Adipose tissue (tissue), 3 donors: ENCODE data around the gene TAOK1. TPM values are rescaled to one million over a fixed set of nuclear protein-coding genes. Genes with fewer than 3 reads are reported as not detected.
"Not testable (repeated sequence)": the region's sequence is repeated elsewhere in the genome, so short reads cannot be mapped to it uniquely, and the experiment has no call there.

Experiments
- H3K27ac ChIP-seq: one replicate; pipeline ENCODE4 v1.5.1; 2013; ENCODE audit warnings: low read depth, low read length
- WGBS, 3 donors: extraction: QIAGEN DNeasy Blood & Tissue Kit; methylation state at CpG; one replicate each; pipeline ENCODE4 v1.1.7; 2013; 5-methylcytosine and 5-hydroxymethylcytosine counted together
- polyA plus RNA-seq, 3 donors: library from polyadenylated mRNA; stranded (reverse); fragments of 200-250 nt; gene quantifications; one replicate each; pipeline ENCODE4 v1.2.3, GENCODE V29; 2013
- donor health status: healthy with polysubstance abuse.
- donor health status: Bipolar disorder and iron deficiency.
- donor health status: healthy.

Gene TAOK1
- polyA plus RNA-seq, 3 donors, result 3.4 to 11.9 (median 10.5) TPM

DNA sequence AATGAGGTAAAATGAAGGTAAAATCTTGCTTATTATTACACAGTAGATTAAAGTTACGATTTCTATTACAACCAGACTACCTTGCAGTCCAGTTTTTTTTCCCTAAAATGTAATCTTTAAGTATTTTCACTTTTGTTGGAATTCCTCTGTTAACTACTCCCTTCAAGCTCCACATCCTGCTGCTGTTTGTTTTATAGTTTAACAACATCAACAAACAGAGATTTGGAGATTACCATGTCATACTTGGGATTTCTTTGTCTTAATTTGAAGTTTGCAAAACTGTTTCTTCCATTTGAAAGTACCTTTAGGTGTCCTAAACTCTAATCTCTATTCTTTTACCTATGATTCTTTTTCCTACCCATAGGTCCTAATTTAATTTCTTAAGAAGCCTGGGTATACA, 93.3 kb downstream of the TAOK1 start:
- 83 to 94% (median 90%) methylated on average over 1 of the region's 1 CpG for WGBS, 3 donors
- H3K27ac ChIP-seq, result no peak overlapping the region

- H3K27ac ChIP-seq, result no peak overlapping the region
- WGBS, 3 donors, result 98 to 99% (median 98%) methylated on average over 1 of the region's 1 CpG
Observed at GRCh38 chr17:29495011-29495410, 104.8 kb downstream of the TAOK1 start.

DNA sequence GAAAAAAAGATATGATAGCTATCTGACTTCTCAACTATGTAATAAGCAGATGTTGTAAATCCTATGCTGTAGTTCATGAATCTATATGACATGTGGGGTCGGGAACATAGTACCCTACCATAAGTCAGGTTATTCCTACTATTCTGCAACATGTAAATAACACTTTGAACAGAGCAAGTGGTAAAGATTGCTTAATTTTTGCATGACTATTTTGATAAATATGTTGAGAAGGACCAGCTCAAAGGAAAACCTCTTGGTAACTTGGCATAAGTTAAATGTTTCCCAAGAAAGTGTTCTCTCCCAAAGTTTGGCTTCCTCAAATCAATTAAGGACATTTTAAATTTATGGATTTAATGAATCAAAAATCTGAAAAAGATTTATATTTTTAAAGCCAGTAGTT, 114.5 kb downstream of the TAOK1 start:
- WGBS, 3 donors, result 93 to 100% (median 97%) methylated on average over 1 of the region's 1 CpG
- H3K27ac ChIP-seq, result no peak overlapping the region

- WGBS, 3 donors, result 70 to 75% (median 72%) methylated on average over 4 of the region's 4 CpGs
- H3K27ac ChIP-seq, result no peak overlapping the region
Observed at GRCh38 chr17:29505836-29506235, 115.7 kb downstream of the TAOK1 start.

DNA sequence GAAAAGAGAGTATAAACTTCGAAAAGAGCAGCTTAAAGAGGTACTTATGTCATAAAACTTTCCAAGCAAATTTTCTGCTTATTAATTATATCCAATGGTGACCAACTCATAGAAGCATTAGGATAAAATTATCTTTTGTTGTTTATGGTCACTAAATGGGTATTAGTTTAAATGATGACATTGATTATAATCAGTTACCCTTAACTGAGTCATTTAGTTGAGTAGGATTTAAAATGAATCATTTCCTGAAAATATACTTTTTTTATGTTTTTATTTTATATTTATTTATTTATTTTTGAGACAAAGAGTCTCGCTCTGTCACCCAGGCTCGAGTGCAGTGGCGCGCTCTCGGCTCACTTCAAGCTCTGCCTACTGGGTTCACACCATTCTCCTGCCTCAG, 120.8 kb downstream of the TAOK1 start:
- no peak overlapping the region for H3K27ac ChIP-seq
- WGBS, 3 donors, result 95 to 97% (median 97%) methylated on average over 6 of the region's 6 CpGs

- H3K27ac ChIP-seq, result no peak overlapping the region
- WGBS, 3 donors, result 47 to 70% (median 58%) methylated on average over 2 of the region's 2 CpGs
Observed at GRCh38 chr17:29514792-29515191, 124.6 kb downstream of the TAOK1 start.

DNA sequence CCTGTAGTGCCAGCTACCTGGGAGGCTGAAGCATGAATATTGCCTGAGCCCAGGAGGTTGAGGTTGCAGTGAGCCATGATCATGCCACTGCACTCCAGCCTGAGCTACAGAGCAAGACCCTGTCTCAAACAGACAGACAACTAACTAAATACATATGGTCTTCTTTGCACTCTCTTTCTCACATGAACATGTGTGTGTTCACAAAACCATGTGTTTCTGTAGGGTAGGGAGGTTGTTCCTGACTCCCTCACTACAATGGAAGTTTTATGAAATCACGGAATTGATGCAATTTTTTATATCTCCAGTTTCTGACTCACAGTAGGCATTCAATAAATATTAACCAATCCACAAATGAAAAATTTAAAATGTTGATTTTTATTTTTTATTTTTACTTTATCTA, 128.2 kb downstream of the TAOK1 start:
- 96 to 100% (median 100%) methylated on average over 1 of the region's 1 CpG for WGBS, 3 donors
- H3K27ac ChIP-seq, result no peak overlapping the region

- no peak overlapping the region for H3K27ac ChIP-seq
- 96 to 99% (median 97%) methylated on average over 3 of the region's 3 CpGs for WGBS, 3 donors
Observed at GRCh38 chr17:29524692-29525091, 134.5 kb downstream of the TAOK1 start.

DNA sequence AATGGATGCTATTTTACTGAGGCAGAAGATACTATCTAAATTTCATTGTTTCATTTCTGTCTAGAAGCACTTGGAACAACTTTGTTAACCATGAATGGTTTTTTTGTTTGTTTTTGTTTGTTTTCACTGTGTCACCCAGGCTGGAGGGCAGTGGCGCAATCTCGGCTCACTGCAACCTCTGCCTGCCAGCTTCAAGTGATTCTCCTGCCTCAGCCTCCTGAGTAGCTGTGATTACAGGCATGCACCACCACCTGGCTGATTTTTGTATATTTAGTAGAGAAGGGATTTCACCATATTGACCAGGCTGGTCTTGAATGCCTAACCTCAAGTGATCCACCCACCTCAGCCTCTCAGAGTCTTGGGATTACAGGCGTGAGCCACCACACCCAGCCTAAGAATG, 136.2 kb downstream of the TAOK1 start:
- WGBS, 3 donors, result 94 to 97% (median 95%) methylated on average over 3 of the region's 3 CpGs
- no peak overlapping the region for H3K27ac ChIP-seq

DNA sequence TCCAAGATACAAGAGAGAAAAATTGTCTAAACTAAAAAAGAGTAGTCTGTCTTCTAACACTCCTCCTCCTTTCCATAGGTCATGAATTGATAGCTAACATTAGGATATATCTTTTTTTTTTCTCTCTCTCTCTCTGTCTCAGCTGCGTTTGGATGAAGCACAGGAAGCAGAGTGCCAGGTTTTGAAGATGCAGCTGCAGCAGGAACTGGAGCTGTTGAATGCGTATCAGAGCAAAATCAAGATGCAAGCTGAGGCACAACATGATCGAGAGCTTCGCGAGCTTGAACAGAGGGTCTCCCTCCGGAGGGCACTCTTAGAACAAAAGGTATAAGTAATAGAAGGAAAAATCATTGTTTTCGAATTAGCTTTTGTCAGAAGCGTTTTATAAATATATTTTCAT, 143.8 kb downstream of the TAOK1 start:
- 88 to 92% (median 89%) methylated on average over 8 of the region's 8 CpGs for WGBS, 3 donors
- H3K27ac ChIP-seq, result no peak overlapping the region

GRCh38 chr17:29544066-29544465, 153.9 kb downstream of the TAOK1 start:
- H3K27ac ChIP-seq, result no peak overlapping the region
- 83 to 89% (median 84%) methylated on average over 4 of the region's 4 CpGs for WGBS, 3 donors

- WGBS, 3 donors, result 77 to 91% (median 89%) methylated on average over 1 of the region's 1 CpG
- H3K27ac ChIP-seq, result no peak overlapping the region
Observed at GRCh38 chr17:29546085-29546484, 155.9 kb downstream of the TAOK1 start.

DNA sequence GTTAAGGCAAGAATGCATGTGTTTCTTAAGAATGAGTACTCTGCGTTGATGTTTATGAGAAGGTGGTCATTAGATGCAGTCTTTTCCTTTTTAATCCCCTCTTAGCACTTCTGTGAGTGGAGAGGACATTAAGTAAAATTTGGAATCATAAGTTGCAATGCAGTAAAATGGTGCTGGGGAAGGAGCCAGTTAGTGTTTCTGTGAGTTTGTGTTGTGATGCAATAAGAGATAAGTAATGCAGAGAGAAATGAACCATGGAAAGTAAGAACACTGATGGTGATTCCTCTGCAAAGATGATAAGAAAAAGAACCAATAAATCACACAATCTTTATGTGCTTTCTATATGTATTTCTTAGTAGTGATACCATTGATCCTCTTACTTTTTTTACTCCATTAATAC, 156.7 kb downstream of the TAOK1 start:
- 91 to 95% (median 92%) methylated on average over 1 of the region's 1 CpG for WGBS, 3 donors
- H3K27ac ChIP-seq, result no peak overlapping the region

DNA sequence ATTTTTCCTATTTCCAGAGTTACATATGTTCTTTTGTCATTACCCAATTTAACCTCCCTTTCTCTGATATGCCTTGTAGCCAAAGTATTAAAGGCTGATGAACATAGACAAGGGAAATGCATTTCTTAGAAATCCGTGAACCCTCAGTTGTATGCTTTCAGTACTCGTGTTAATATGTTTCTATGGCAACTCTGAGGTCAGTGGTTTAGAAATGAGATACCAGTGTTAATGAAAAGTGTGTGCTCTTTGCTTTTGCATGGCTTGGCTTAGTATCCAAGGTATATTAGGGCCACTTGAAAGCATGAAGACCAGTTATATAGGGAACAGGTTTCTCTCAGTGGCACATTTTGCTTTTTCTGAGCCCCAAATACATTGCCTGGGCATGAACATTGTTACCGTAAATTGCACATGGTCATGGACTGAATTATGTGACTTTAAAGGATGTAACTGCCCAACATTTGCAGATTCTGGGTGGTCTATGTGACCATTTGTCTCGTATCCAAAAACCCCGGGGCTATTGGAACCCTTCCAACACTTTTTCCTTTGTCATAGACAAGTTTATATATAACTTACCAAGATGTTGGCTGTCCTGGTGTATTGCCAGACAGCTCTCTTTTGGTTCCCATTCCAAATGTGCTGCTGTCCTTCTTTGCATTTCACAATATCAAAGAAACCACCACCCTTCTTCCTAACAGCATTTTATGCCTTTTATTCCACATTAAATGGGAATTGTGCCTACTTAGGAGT, 159.2 kb downstream of the TAOK1 start:
- 30 to 34% (median 33%) methylated on average over 5 of the region's 5 CpGs for WGBS, 3 donors
- H3K27ac ChIP-seq, result no peak overlapping the region

DNA sequence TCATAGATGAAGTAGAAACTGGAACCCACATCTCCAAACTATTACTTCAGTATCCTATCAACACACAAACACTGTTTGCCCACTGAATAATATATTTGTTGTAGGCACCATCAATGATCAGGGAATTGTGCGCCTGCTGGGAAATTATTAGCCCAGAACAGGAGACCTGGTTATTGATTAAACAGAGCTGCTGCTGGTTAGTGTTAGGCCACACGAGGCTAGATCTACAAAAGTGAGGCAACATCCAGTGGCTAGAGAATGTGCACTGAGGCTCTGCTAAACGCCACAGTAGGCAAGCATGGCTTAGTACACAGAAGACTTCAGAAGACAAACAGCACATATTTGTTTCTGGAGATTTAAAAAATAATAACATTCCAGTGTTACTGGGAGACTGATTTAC, 165.7 kb downstream of the TAOK1 start:
- H3K27ac ChIP-seq, result no peak overlapping the region
- 32 to 89% (median 74%) methylated on average over 3 of the region's 3 CpGs for WGBS, 3 donors

- 71 to 87% (median 73%) methylated on average over 1 of the region's 1 CpG for WGBS, 3 donors
- H3K27ac ChIP-seq, result no peak overlapping the region
Observed at GRCh38 chr17:29557085-29557738, 167.0 kb downstream of the TAOK1 start.

DNA sequence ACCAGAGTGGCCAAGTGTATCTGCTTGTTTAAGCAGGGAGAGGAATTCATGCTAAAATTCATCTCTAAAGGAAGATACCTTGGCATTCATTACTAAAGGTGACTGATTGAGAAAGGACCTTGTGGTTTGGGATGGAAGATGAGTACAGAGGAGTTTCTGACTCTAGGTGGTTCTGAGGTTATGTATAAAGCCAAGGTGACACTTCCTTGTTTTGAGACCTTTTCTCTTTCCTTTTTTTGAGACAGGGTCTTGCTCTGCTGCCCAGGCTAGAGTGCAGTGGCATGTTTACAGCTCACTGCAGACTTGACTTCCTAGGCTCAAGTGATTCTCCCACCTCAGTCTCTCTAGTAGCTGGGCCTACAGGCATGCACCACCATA, 167.6 kb downstream of the TAOK1 start:
- H3K27ac ChIP-seq, result no peak overlapping the region

GRCh38 chr17:29558139-29558538, 168.0 kb downstream of the TAOK1 start:
- 87 to 99% (median 97%) methylated on average over 5 of the region's 5 CpGs for WGBS, 3 donors
- H3K27ac ChIP-seq, result not testable (repeated sequence)

DNA sequence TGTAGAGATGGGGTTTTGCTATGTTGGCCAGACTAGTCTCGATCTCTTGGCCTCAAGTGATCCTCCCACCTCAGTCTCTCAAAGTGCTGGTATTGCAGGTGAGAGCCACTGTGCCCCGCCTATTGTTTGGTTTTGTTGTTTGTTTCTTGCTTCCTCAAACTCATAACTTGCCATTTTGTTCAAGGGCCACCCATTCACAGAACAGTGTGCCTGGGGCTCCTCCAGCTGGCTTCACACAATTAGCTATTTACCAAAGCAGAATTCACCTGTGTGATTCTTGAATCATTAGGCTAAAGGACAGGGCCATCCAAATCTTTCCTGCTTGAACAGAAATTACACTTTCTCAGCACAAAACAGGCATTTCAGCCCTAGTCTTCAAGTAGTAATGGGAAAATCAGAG, 169.5 kb downstream of the TAOK1 start:
- WGBS, 3 donors, result 90 to 100% (median 96%) methylated on average over 2 of the region's 2 CpGs
- no peak overlapping the region for H3K27ac ChIP-seq

- WGBS, 3 donors, result 49 to 83% (median 71%) methylated on average over 5 to 6 of the region's 6 CpGs
- no peak overlapping the region for H3K27ac ChIP-seq
Observed at GRCh38 chr17:29560316-29560715, 170.2 kb downstream of the TAOK1 start.
